ENCODE results near the gene F7.
"Not testable (repeated sequence)": the region's sequence is repeated elsewhere in the genome, so short reads cannot be mapped to it uniquely, and the experiment has no call there.

Gene F7

DNA sequence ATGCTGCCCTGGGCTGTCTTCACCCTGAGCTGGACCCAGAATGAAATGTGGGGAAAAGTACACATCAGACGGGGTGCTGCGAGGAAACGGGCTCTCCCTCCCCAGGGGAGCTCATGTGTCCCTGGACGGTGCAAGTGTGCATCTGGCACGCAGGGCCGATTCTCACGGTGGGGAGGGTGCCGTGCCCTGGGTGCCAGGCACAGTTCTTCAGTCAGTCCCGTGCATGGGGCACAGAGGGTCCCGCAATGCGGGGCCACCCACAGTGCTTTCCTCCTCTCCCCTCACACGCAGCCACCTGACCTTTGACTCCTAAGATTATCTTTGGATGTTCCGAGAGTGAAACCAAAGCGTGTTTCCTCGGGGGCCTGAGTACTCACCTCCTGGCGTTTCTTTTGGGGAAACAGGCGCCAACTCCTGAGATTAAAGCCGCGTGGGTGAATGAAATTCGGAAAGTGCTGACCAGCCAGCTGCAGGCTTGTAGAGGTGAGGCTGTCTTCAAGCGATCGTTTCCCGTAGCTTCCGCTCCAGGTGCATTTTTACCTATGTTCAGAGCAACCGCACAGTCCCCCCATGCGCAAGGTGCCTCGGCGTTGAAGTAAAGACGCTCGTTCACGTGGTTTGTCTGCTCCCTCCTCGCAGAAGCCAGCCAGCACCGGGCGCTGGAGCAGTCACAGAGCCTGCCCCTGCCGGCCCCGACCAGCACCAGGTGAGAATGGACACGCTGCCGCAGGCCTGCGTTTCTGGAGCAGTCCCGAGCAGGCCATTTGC is 17.5 kb upstream of the F7 start:
- no peak for DNase-seq

DNA sequence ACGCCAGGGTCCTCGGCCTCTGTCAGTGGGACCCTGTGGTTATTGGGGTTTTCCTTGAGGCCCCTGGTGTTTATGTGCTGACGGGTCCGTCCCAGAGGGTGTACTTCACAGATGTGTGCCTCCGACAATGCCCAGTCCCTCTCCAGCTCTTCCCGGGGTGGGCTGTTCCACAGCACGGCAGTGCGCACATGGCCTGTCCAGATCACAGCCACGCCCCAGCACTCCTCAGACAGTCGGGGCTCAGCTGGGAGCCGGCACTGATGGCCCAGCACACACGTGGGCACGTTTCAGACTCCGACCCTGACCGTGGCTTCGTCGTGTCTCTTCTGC is 16.9 kb upstream of the F7 start:
- no peak for DNase-seq

DNA sequence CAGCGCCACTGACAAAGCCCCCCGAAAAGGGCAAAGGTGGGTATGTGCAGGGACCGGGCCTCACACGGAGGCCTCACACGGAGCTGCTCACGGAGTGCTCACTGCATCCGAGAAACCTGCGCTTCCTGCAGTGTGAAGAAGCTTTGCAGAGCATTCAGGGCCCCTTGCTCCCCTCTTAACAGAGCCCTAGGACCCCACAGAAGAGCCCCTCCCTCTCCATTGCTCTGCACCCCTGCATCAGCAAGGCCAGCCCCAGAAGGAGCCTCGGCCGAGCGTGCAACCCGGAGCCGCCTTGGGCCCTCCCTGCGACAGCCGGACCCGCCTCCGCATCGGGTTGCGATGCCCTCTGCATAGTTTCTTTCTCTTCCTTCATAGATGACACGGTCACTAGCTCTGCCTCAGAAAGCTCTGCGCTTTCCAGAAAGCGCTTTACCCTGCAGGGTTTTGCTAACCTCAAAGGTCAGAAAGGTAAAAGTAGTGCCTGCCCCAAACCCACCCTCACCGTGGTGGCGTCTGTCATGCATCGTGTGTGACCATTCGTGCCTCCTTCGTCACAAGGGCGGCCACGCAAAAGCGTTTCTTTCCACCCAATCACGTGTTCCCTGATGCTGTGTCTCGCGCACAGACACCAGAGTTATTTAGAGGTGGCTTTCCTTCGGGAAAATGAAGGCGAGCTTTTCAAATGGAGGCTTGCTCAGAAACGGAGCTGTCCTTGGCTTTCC is 15.7 kb upstream of the F7 start:
- no peak for DNase-seq

DNA sequence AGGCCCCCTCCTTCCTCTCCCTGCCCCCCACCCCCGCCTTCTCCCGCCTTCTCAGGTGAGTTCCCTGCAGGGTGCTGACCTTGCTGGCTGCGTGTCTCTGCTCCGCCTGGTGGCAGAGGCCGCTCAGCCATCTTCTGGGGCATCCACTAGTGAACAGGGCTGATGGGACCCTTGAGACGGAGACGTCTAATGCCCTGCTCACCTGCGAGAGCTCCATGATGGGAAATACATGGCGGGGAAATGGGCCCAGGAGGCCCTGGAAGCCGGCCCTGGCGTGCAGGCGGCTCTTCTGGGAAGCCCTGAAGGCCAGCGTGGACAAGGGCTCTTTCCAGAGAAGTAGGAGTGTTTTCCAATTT is 15.2 kb upstream of the F7 start:
- no peak for DNase-seq

DNA sequence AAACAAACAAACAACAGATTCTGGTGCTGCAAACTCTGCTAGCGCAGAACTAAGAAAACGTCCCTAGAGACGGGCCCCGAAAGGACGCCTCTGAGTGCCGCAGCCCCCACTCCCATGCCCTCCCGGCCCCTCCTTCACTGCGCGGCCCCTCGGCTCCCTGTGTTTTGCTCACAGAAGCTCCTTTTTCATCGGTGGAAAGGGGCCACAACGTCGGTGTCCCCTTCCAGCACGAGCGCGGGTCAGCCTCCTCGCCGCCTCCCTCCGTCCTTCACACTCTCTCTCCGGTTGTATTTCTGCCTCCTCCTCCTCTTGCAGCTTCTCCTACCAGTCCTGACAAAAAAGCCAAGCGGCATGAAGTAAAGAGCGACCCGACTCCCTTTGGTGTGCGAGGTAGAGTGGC is 14.8 kb upstream of the F7 start:
- no peak for DNase-seq

DNA sequence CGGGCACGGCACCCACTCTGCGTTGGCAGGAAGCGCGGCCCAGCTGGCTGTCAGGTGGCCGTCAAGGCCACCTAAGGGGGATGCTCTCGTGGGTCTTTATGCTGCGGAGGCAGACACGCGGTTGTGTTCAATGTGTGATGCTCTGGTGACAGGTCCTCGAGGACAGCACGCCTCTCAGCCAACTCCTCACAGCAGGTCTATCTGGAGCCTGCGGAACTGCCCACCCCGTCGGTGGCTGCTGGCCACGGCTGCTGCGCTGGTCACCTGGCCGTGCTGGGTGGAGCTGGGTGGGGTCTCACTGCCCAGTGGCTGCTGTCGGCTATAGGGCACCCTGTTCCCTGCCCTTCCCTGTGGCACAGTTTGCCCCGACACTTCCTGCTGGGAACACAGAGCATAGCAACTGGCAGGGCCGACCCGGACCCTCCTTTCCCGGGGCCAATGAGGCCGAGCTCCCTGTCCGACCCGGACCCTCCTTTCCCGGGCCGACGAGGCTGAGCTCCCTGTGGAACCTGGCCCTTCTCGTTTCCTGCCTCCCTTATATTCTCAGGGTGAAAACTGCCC is 14.3 kb upstream of the F7 start:
- no peak for DNase-seq

DNA sequence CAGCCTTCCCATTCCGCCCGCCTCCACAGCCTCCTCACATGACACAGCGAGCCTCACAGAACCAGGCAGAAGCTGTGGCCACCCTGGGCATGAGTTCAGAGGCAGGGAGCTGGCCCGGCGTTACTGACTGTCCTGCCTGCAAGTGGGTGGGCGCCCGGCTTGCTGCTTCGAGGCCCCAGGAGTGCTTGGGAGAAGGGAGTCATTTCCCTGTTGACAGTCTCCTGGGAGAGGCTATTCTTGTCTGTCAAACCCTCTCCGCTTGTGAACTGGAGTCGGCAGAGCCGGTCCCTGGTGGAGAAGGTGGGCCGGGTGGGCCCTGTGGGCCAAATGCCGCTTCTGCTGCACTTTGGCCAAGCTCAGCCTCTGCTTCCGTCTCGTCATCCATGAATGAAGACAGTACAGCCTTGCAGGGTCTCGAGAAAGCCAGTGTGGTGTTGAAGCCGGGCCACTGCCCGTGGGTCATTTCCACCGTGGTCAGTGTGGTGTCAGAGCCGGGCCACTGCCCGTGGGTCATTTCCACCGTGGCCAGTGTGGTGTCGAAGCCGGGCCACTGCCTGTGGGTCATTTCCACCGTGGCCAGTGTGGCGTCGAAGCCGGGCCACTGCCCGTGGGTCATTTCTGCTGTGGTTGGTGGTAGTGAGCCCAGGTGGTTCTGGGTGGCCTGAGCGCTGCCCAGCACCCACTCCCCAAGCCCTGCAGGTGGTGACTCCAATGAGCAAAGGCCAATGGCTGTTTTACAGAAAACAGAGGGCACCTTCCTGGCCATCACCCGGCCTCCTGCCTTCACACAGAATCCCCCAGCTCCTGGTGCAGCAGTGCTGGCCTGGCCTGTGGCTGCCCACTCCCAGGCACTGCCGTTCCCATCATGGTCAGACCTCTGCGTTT is 13.5 kb upstream of the F7 start:
- no peak for DNase-seq

DNA sequence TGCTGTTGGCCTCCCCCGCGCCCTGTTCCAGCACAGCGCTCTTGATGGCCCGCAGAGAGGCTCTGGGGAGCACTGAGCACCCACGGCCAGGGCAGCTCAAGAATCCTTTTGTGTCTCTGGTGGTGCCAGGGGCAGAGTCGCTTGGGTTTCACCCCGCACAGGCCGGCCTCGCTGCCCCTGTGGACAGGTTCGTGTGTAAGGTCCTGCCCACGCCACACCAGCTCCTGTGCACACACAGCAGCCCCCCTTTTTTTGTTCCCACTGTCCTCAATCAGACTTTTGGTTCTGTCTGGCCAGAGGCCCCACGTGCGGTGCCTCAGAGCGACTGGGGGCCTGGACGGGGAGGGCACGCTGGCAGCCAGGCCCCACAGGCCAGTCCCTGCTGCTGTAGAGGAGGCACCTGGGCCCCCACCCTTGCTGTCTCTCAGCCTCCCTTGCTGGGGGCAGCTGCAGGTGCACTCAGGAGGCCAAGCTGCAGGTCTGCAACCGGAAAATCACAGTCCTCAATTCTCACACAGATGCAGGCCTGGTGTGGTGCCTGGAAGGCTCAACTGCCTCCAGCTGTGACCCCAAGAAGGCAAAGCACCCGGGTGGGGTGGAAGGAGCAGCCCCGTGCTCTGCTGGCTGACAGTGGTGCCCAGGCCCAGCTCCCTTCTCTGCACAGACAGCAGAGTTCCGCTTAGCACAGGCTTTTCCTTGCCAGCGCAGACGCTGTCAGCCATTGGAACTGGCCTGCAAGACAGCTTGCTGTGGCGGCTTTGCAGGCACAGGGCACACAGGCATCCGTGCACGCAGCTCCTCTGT is 12.6 kb upstream of the F7 start:
- no peak for DNase-seq

DNA sequence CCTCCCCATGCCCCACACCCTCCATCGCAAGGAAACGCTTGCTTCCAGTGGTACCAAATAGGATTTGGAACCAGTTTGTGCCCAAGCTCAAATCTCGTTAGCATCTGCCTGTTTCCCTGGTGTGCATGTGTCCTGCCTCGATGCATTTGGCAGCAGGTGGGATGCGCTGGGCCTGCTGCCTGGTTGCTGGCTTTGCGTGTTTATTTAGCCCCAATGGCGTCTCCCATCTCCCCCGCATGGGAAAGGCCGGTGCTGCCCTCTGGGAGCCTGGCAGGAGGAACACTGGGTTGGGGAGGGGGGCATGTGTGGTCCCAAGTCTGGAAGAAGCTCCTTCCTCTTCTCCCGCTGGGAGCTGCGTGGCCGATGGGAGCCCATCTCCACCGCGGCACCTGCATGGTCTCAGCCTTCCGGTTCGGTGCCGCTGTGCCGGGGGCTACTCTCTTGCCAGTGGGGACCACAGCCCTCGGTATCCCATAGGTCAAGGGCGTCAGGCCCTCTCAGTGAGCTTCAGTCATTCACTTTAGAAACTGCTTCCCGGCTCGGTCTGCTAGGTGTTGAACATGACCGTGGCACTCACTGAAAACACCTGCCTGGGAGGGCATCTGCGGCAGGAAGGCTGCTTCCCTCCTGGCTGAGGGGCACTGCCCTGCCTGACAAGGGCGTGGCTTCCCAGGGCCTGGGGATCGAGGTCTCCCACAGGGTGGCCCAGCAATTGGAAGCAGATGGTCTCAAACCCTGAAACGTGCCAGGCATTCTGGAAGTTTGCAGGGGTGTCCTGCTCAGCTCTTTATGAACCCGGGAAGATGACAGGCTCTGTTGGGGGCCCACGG is 11.8 kb upstream of the F7 start:
- no peak for DNase-seq

DNA sequence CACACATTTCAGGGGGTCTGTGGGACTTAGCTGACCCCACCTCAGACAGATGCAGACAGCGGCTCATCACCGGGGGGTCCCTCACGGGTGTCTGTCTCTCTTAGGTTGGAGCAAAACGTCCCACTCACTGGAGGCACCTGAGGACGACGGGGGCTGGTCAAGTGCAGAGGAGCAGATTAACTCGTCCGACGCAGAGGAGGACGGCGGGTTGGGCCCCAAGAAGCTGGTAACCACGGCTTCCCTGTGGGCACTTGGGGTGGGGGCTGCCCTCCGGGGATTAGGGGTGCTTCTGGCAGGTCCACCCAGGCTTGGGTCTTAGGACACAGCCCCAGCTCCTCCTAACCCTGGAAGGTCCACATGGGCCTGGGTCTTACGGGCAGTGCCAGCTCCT is 11.2 kb upstream of the F7 start:
- no peak for DNase-seq

DNA sequence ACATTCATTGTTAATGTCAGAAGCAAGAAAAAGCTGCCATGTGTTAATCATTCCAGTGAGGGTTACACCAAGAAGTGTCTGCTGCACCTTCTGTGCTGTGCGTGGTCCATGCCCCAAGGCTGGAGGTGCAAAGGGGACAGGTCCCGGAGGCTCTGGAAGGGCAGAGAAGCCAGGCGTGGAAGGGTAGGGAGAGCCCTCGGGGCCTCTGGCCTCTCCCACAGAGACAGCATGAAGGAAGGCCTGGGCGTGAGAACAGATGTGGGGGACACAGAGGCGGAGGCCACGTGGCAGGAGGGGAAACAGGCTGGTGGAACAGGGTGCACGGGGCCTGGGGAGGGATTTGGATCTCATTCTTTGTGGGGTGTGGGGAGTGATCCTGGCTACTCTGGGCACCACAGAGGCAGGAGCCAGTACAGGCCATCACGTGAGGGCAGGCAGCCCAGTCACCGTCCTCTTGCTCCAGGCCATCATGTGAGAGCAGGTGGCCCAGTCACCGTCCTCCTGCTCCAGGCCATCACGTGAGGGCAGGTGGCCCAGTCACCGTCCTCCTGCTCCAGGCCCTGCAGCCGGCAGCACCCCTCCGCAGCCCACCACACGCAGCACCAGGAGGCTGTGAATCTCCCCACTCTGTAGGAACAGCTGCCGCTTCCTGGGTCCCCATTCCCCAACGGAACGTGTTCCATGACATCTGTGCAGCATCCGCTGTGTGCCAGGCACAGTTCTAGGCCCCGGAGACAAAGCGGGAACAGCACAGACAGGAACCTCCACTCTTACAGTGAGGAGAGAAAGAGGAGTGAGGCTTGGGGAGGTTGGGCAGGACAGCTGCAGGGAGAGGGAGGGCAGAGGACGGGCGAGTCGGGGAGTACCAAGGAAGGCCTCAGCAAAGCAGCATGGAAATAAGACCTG is 10.2 kb upstream of the F7 start:
- no peak for DNase-seq

DNA sequence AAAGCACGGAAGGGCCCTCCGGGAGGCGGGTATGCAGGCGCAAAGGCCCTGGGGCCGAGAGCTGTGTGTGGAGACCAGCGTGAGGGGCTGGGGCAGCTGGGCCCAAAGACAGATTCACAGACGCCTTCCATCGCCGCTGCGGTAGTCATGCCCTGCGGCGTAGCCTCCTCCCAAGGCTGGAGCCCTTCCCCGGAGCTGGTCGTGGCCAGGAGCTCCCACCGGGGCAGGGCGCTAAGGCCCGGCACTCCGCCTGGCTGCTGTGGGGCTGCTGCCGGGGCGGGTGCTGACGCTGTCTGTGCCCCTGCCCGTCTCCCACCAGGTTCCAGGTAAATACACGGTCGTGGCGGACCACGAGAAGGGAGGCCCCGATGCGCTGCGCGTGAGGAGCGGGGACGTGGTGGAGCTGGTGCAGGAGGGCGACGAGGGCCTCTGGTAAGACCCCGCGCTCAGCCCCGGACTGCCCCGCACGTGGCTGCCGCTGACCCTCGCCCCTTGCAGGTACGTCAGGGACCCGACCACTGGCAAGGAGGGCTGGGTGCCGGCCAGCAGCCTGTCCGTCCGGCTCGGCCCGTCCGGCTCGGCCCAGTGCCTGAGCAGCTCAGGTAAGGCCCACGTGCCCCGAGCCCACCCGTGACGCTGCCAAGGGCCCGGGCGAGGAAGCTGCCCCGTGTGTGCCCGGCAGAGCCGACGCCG is 9.4 kb upstream of the F7 start:
- no peak for DNase-seq

DNA sequence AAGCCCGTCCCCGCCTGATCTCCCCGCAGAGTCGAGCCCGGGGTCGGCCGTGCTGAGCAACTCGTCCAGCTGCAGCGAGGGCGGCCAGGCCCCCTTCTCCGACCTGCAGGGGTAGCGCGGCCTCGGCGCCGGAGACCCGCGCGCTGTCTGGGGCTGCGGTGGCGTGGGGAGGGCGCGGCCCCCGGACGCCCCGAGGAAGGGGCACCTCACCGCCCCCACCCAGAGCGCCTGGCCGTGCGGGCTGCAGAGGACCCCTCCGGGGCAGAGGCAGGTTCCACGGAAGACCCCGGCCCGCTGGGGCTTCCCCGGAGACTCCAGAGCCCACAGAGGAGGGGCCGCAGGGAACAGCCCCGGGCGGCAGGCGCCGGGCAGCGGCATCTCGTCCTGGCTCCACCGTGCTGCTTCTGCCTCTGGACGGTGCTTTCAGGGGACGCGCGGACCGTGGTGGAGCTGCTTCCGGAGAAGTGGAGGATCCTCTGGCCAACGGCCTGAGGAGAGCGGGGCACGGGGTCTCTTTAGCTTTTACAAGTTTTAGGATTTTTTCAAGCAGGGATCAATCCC is 8.8 kb upstream of the F7 start:
- no peak for DNase-seq

DNA sequence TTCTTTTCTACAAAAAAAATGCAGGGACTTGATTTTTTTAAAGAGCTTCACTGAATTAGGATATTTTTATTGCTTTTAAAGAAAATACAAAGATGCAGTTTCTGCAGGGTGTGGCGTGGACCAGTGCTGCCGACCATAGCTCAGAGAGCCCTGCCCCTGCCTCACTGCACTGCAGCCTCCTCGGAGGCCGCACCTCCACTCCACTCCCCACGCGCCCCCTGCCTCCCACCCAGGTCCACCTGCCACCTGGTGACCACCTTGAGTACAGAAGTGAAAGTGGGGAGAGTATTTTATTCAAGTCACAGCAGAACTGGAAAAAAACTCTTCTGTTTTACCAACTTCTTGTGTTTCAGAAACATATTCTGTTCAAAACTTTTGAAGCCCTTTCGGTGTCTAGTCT is 7.9 kb upstream of the F7 start:
- no peak for DNase-seq

DNA sequence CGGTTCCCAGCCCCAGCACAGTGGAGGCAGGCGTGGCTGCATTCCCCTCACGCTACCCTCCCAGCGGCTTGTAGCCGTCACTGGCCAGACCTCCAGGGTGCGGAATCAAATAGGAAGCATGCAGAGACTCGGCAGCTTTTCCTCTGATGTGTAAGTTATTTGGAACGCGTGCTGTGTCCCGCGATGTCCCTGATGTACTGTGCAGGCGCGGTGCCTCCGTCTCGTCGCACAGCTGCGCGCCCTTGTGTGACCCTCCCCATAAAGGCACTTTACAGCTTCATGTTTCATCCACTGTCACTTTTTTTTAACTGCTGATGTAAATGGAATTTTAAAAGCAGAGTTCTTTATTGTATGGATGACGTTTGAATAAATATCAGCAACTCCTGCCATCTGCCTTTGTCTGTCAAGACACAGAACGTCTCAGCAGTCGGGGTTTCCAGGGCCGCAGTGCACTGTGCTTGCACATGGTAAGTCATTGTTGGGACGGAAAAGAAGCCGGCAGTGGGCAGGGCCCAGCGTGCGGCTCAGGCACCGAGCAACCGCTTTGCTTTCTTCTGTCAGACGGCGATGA is 7.3 kb upstream of the F7 start:
- DNase-seq, result no peak

DNA sequence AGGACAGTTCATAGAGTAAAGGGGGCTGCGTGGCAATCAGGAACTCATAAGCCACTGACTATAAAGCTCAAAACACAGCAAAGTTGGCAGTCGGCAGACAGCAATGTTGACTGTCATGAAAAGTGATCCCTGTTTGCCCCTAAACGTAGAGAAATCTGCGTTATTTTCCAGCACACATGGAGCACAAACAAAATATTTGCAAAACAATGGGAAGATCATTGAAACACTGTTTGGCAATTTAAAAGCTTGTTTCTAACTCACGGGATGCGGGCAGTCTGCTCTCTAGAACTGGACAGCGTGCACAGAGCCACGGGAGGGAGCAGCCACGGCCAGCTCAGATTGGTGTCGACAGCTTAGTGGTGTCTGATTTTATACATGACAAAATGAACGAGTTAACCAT is 6.4 kb upstream of the F7 start:
- DNase-seq, result no peak

DNA sequence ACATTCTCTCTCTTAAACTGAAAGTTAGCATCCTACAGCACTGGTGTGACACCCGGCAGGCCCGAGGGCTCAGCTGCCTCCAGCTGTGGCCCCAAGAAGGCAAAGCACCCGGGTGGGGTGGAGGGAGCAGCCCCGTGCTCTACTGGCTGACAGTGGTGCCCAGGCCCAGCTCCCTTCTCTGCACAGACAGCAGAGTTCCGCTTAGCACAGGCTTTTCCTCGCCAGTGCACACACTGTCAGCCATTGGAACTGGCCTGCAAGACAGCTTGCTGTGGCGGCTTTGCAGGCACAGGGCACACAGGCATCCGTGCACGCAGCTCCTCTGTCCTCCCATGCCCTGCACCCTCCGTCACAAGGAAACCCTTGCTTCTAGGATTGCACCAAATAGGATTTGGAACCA is 3.3 kb upstream of the F7 start:
- not testable (repeated sequence) for DNase-seq

DNA sequence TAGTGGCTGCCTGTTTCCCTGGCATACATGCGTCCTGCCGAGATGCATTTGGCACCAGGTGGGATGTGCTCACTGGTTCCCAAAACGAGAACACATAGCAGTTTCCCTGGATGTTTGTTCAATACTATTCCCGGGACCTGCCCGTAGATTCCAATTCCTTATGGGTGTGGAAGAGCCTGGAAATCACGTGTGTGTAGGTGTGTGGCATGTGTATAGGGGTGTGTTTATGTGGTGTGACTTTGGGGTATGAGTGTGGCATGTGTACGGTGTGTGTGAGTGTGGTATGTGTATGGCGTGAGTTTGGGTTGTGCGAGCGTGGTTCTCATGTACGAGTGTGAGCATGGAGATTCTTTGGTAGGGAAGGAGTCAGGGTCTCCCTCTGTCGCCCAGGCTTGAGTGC is 2.9 kb upstream of the F7 start:
- no peak for DNase-seq

DNA sequence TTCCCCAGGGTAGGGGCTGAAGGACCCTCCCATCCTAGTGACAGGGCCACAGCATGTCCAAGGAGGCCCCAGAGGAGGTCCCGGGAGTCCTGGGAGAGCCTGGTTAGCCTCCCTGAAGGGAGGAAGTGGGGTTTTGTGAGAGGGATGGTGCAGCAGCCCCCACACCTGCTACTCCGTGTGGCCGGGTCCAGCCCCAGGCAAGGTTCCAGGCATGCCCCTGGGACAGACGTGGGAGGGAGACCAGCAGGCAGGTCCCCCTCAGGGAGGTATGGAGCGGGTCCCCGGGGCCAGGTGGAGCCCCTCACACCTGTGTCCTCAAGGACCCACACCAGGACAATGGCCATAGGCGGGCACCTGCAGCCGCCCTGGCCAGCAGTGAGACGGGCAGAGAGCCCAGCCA is 1.9 kb upstream of the F7 start:
- DNase-seq, result no peak

Measured in stimulated activated CD4-positive, alpha-beta T cell treated with anti-CD3 and anti-CD28 coated beads, Interleukin-15, amount 100 ng/mL, for 24 hours (primary cell).